ENCODE measurements around the gene MYL12B.
"Not testable (repeated sequence)": the region's sequence is repeated elsewhere in the genome, so short reads cannot be mapped to it uniquely, and the experiment has no call there.

Gene MYL12B

GRCh38 chr18:3305354-3305762 is 43.4 kb downstream of the MYL12B start:
- peak; percentile 69 for DNase-seq

GRCh38 chr18:3305933-3306332 is 44.0 kb downstream of the MYL12B start:
- DNase-seq = no peak

GRCh38 chr18:3306391-3306790 is 44.5 kb downstream of the MYL12B start:
- DNase-seq = no peak

GRCh38 chr18:3313685-3314084 is 51.8 kb downstream of the MYL12B start:
- DNase-seq = no peak

- DNase-seq = not testable (repeated sequence)
Observed at GRCh38 chr18:3315344-3315743, 53.4 kb downstream of the MYL12B start.

GRCh38 chr18:3319399-3319798 is 57.5 kb downstream of the MYL12B start:
- DNase-seq = no peak

GRCh38 chr18:3319894-3320454 is 58.0 kb downstream of the MYL12B start:
- DNase-seq = no peak

GRCh38 chr18:3321133-3321812 is 59.3 kb downstream of the MYL12B start:
- no peak for DNase-seq

- no peak for DNase-seq
Observed at GRCh38 chr18:3323900-3324299, 62.0 kb downstream of the MYL12B start.

Data from CD4-positive, alpha-beta T cell treated with Interleukin-4 for 4 hours (primary cell).